H54 (cell line): Measurements from ENCODE around the gene ZNF367.
"Not testable (repeated sequence)": the region's sequence is repeated elsewhere in the genome, so short reads cannot be mapped to it uniquely, and the experiment has no call there.

Experiments
- DNase-seq: peaks from one replicate; pipeline ENCODE4 v3.0.0; 2011; ENCODE audit warnings: low spot score, mixed read lengths; ENCODE audit not compliant: insufficient read length
- FAIRE-seq: peaks from 3 replicates; lab custom pipeline; 2011; peaks lifted over from hg19 to GRCh38; lab: Jason Lieb, UNC
- POLR2A ChIP-seq: IDR thresholded peaks from 2 replicates; pipeline ENCODE4 v1.6.1; 2011; ENCODE audit warnings: low read depth, mild to moderate bottlenecking, low read length

ZNF367 gene

DNA sequence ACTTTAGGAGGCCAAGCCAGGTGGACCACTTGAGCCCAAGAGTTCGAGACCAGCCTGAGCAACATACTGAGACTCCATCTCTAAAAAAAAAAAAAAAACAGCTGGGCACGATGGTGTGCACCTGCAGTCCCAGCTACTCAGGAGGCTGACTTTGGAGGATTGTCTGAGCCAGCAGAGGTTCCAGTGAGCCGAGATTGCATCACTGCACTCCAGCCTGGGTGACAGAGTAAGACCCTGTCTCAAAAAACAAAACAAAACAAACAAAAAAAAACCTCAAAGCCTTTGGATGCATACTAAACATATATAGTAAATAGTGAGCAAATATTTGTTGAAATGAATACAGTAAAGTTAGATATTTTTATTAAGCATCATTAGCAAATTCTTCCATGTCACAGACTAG is 40.0 kb downstream of the ZNF367 start:
- no peak for DNase-seq
- TF ChIP-seq POLR2A, result no peak
- FAIRE-seq, result no peak

GRCh38 chr9:96376891-96377874 is 41.0 kb downstream of the ZNF367 start:
- peak; percentile 72 for DNase-seq
- no peak for TF ChIP-seq POLR2A
- peak; percentile 62 for FAIRE-seq

DNA sequence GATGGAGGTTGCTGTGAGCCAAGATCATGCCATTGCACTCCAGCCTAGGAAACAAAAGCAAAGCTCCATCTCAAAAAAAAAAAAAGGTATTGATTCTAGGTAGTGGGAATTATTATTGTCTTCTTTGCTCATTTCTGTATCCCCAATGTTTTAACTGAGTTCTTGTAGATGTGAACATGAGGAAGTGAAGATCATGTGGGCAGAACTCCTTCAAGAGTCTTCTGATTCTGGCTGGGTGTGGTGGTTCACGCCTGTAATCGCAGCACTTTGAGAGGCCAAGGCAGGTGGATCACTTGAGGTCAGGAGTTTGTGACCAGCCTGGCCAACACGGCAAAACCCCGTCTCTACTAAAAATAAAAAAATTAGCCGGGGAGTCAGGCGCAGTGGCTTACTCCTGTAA is 42.7 kb downstream of the ZNF367 start:
- FAIRE-seq, result not testable (repeated sequence)

DNA sequence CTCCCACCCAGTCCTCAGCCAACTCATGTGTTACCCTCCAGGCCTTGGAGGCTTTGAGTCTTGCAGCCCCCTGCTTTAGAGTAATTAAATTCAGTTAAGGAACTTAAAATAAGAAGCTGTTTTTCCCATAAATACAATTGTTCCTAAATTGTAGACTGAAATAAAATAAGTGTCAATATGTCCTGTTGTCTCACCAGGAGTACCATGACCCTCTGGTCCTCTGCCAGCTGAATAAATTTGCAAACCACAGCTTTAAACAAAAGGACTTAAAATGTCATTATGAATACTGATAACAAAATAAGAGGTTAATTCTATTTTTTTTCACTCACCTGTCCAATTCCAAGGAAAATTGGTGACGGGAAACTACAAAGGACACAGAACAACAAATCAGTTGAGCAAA is 50.2 kb downstream of the ZNF367 start:
- TF ChIP-seq POLR2A, result no peak

More for the DNA sequence above, 42.7 kb downstream of the ZNF367 start:
- DNase-seq, result not testable (repeated sequence)

GRCh38 chr9:96363175-96363967 is 54.8 kb downstream of the ZNF367 start:
- FAIRE-seq (no peak), DNase-seq (no peak)
- TF ChIP-seq POLR2A, result no peak

More for the DNA sequence above, 50.2 kb downstream of the ZNF367 start:
- FAIRE-seq (no peak), DNase-seq (no peak)

- not testable (repeated sequence) for FAIRE-seq, DNase-seq
These were observed 56.1 kb downstream of the ZNF367 start for GRCh38 chr9:96362119-96362518.

- DNase-seq (no peak), FAIRE-seq (no peak)
- no peak for TF ChIP-seq POLR2A
These were observed 56.5 kb downstream of the ZNF367 start for GRCh38 chr9:96361668-96362067.

GRCh38 chr9:96360976-96361375 is 57.2 kb downstream of the ZNF367 start:
- FAIRE-seq, result no peak
- DNase-seq, result no peak
- no peak for TF ChIP-seq POLR2A

DNA sequence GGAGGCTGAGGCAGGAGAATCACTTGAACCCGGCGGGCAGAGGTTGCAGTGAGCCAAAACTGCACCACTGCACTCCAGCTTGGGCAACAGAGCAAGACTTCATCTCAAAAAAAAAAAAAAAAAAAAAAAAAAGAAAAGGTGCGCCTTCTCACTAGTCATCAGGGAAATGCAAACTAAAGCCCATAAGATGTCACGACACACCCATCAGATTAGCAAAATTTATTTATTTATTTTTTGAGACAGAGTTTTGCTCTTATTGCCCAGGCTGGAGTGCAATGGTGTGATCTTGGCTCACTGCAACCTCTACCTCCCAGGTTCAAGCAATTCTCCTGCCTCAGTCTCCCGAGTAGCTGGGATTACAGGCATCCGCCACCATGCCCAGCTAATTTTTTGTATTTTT is 57.6 kb downstream of the ZNF367 start:
- DNase-seq, FAIRE-seq: not testable (repeated sequence)

GRCh38 chr9:96350866-96351265 is 67.3 kb downstream of the ZNF367 start:
- no peak for TF ChIP-seq POLR2A
- DNase-seq, result no peak
- FAIRE-seq, result peak; percentile 11

DNA sequence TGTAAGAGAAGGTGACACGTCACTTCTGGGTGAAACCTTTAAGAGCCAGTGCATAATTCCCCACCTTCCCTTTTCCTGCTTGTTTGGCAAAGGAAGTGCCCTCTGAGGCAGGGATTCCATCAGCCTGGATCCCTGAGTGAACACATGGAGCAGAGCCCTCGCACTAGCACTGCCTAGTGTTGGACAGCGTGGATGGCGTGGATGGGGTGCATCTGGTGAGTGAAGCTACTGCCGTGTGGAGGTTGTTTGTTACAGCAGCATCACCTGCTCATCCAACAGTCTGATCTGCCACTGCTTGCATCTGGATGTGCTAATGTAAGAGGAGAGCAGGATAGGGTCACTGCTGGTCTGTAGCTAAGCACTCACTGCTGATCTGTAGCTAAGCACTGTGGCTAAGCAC is 69.9 kb downstream of the ZNF367 start:
- DNase-seq (no peak), FAIRE-seq (no peak)
- TF ChIP-seq POLR2A, result no peak

GRCh38 chr9:96345551-96345950 is 72.6 kb downstream of the ZNF367 start:
- FAIRE-seq (no peak), DNase-seq (no peak)
- TF ChIP-seq POLR2A, result no peak

DNA sequence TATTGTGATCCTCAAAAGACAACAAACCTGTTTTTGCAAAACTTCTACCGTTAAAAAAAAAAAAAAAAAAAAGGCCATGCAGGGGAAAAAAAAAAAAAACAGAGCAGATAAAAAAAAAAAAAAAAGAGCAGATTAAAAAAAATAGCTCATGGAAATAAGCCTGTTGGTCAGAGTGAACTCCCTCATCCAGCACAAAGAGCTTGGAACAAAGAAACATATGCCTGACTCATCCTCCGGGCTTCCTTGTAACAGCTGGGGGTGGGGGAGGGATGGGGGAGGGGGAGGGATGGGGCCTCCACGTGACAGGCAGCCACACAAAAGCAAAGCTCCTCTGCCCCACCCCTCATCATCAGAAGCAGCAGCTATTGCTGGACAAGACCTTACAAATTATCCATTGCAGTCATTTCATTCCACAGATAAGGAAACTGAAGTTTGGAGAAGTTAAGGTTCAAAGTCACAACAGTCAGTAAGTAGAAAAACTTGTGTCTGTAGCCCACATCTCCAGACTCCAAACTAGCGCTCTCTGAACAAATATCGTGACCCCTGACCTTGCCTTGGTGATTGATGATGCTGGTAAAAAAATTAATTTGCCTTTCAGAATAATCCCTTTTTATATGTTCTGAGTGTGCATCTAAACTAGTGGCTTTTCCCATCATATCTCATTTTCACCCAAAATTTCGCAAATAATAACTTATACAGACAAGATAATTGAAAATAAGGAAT is 73.6 kb downstream of the ZNF367 start:
- FAIRE-seq, result peak; percentile 78
- peak; percentile 95 for DNase-seq

More for the DNA sequence above, 73.6 kb downstream of the ZNF367 start:
- no peak for TF ChIP-seq POLR2A
